ENCODE data around the gene STKLD1.

- TF ChIP-seq GATA2 (IDR thresholded peaks at IDR 0.05; ENCODE audit: low read depth, low read length) (no peak), GATA3 (IDR thresholded peaks at IDR 0.05; ENCODE audit: low read depth, low read length) (no peak)
Measured at GRCh38 chr9:133429214-133429613, 53.0 kb downstream of the STKLD1 start.

Measured in SH-SY5Y (cell line).